GM12878 (cell line): ENCODE measurements around the gene BLTP3B. TPM values are rescaled to one million over a fixed set of nuclear protein-coding genes. Genes with fewer than 3 reads are reported as not detected.

ENCODE experiments used
- ASH2L ChIP-seq: fragments of 300-600, 200-600 bp; sonication (generic); IDR thresholded peaks from 2 replicates; pipeline ENCODE4 v1.6.1; 2017; ENCODE audit warnings: low read depth, mild to moderate bottlenecking, borderline replicate concordance
- BACH1 ChIP-seq: fragments of 450-650 bp; IDR thresholded peaks from 2 replicates; pipeline ENCODE4 v1.6.1; 2017; ENCODE audit warnings: mild to moderate bottlenecking, borderline replicate concordance
- BCL3 ChIP-seq: IDR thresholded peaks from 2 replicates; pipeline ENCODE4 v1.6.1; 2011; ENCODE audit warnings: borderline replicate concordance, low read depth, mild to moderate bottlenecking, moderate library complexity, low read length; ENCODE audit not compliant: insufficient read depth, poor library complexity, severe bottlenecking
- BRCA1 ChIP-seq: IDR thresholded peaks from 2 replicates; pipeline ENCODE4 v1.6.1; 2011; ENCODE audit warnings: low read depth, low read length, improper control_type of control experiment
- CHD1 ChIP-seq: IDR thresholded peaks from 2 replicates; pipeline ENCODE4 v1.6.1; 2012; ENCODE audit warnings: low read depth, low read length, improper control_type of control experiment
- E4F1 ChIP-seq: fragments of 450-650 bp; IDR thresholded peaks from 2 replicates; pipeline ENCODE4 v1.6.1; 2018; ENCODE audit warnings: borderline replicate concordance, mild to moderate bottlenecking; ENCODE audit not compliant: partially characterized antibody
- ESRRA ChIP-seq: IDR thresholded peaks from 2 replicates; pipeline ENCODE4 v1.6.1; 2012; ENCODE audit warnings: mild to moderate bottlenecking, low read length, improper control_type of control experiment
- GATAD2B ChIP-seq: fragments of 450-650 bp; conservative IDR thresholded peaks from 2 replicates; pipeline ENCODE4 v1.6.1; 2017; ENCODE audit warnings: low read depth, mild to moderate bottlenecking, moderate library complexity
- HCFC1 ChIP-seq: fragments of 150-350 bp; IDR thresholded peaks from 2 replicates; pipeline ENCODE4 v1.6.1; 2014; ENCODE audit warnings: low read length
- IKZF1 ChIP-seq: fragments of 450-650 bp; conservative IDR thresholded peaks from 2 replicates; pipeline ENCODE4 v1.6.1; 2017; ENCODE audit warnings: antibody characterized with exemption, mild to moderate bottlenecking
- IKZF2 ChIP-seq, 2 experiments: fragments of 450-650 bp; IDR thresholded peaks; 2 replicates each; pipeline ENCODE4 v1.6.1; 2017; ENCODE audit warnings: mild to moderate bottlenecking in 2 of 2, moderate library complexity in 2 of 2
- MAX ChIP-seq: IDR thresholded peaks from 2 replicates; pipeline ENCODE4 v1.6.1; 2012; ENCODE audit warnings: low read depth, low read length, improper control_type of control experiment
- NR2F1 ChIP-seq: fragments of 450-650 bp; conservative IDR thresholded peaks from 2 replicates; pipeline ENCODE4 v1.6.1; 2017; ENCODE audit warnings: mild to moderate bottlenecking
- PAX8 ChIP-seq: fragments of 450-650 bp; IDR thresholded peaks from 2 replicates; pipeline ENCODE4 v1.6.1; 2017; ENCODE audit warnings: mild to moderate bottlenecking, moderate library complexity
- PBX3 ChIP-seq: IDR thresholded peaks from 2 replicates; pipeline ENCODE4 v1.6.1; 2011; ENCODE audit warnings: mild to moderate bottlenecking, low read depth, low read length, moderate library complexity; ENCODE audit not compliant: insufficient replicate concordance
- POLR2A ChIP-seq: IDR thresholded peaks from 2 replicates; pipeline ENCODE4 v1.6.1; 2011; ENCODE audit warnings: low read depth, mild to moderate bottlenecking, low read length
- POLR2AphosphoS2 ChIP-seq: IDR thresholded peaks from 2 replicates; pipeline ENCODE4 v1.6.1; 2011; ENCODE audit warnings: low read depth, mild to moderate bottlenecking, low read length, improper control_type of control experiment, moderate library complexity
- RBBP5 ChIP-seq: fragments of 200-600 bp; sonication (generic); conservative IDR thresholded peaks from 2 replicates; pipeline ENCODE4 v1.6.1; 2016
- REST ChIP-seq: IDR thresholded peaks from 2 replicates; pipeline ENCODE4 v1.6.1; 2012; ENCODE audit warnings: mild to moderate bottlenecking, low read depth, low read length
- TAF1 ChIP-seq: IDR thresholded peaks from 2 replicates; pipeline ENCODE4 v1.6.1; 2011; ENCODE audit warnings: mild to moderate bottlenecking, low read depth, low read length, borderline replicate concordance
- polyA plus RNA-seq, 11 experiments: library from polyadenylated mRNA; depleted of rRNA in 4 of 11; unstranded in 6 of 11; stranded (reverse) in 5 of 11; fragments of >200 nt; fragmentation: Nextera tagmentation in 4 of 11; fragmentation: Illumina TruSeq in 1 of 11; extraction: Ambion mirVana in 4 of 11; extraction: Trizol in 1 of 11; gene quantifications; 1 replicate in 1 of 11; 2 replicates in 10 of 11; pipeline versions ENCODE4 v1.2.1 to v1.2.3, GENCODE V29; 2011 to 2016; ENCODE audit warnings: inconsistent platforms in 2 of 11, missing spikeins in 2 of 11, low read depth in 1 of 11
- total RNA-seq, 4 experiments: library from RNA; depleted of rRNA in 3 of 4; stranded (reverse); fragments of >200 nt in 3 of 4; fragmentation: Illumina TruSeq in 1 of 4; extraction: Trizol in 1 of 4; gene quantifications; 2 replicates each; pipeline versions ENCODE4 v1.2.1 to v1.2.3, GENCODE V29; 2013 to 2021

BLTP3B gene
- total and polyA plus RNA-seq, 10 of the 15 experiments (the other 5 are each of a cell fraction or from before 2014, with no cell fraction given), result 3.6 to 23.6 (median 17.0) TPM

- peak; percentile 26; the same call in 1 of the 2 replicates for TF ChIP-seq MAX
- TF ChIP-seq E4F1, result no peak
- TF ChIP-seq GATAD2B, result peak; percentile 95
- peak; percentile 92 for TF ChIP-seq TAF1
- TF ChIP-seq HCFC1, result 0 out of 2 replicates have a peak, but pooled peaks have one; percentile 25
- TF ChIP-seq IKZF2 (IDR thresholded peaks at IDR 0.05), result peak; percentile 14 to 39; a peak in 3 of 4 replicates
- TF ChIP-seq BCL3, result peak; percentile 39
- peak; percentile 98 for TF ChIP-seq NR2F1
- peak; percentile 97 for TF ChIP-seq POLR2A
- TF ChIP-seq BACH1, result 0 out of 2 replicates have a peak, but pooled peaks have one; percentile 15
- 0 out of 2 replicates have a peak, but pooled peaks have one; percentile 78 for TF ChIP-seq ASH2L
- TF ChIP-seq RBBP5, result 0 out of 2 replicates have a peak, but pooled peaks have one; percentile 51
- no peak for TF ChIP-seq REST
- TF ChIP-seq POLR2AphosphoS2, result peak; percentile 48; the same call in 1 of the 2 replicates
- no peak for TF ChIP-seq BRCA1
- no peak for TF ChIP-seq PBX3
- no peak for TF ChIP-seq PAX8
- 0 out of 2 replicates have a peak, but pooled peaks have one; percentile 58 for TF ChIP-seq CHD1
- TF ChIP-seq ESRRA, result peak; percentile 50; the same call in 1 of the 2 replicates
- peak; percentile 80 for TF ChIP-seq IKZF1
Measured at GRCh38 chr12:100141998-100142850, 450 bp downstream of the BLTP3B start (continued).
